SK-N-SH treated with all-trans-retinoic acid at 6 μM for 48 hours (cell line): ENCODE results near the gene WDR74.
A peak's percentile ranks its signal among the peaks of the same experiment; 100 is the strongest.

ENCODE experiments used
- ATAC-seq: fragments of 200-7000 bp; cut with Tn5 transposase; 3 replicates; pipeline ENCODE4 v1.9.1; 2020; ENCODE audit warnings: mild to moderate bottlenecking, moderate library complexity
- ARNTL ChIP-seq: fragments of 450-650 bp; formaldehyde crosslinking; IDR thresholded peaks from 2 replicates; pipeline ENCODE4 v1.5.0; 2020; ENCODE audit warnings: low read depth, mild to moderate bottlenecking, moderate library complexity, borderline replicate concordance
- BACH2 ChIP-seq: fragments of 250-450 bp; sonication (Bioruptor Pico); IDR thresholded peaks from 2 replicates; pipeline ENCODE4 v1.9.0; 2021; ENCODE audit warnings: mild to moderate bottlenecking, borderline replicate concordance
- CREB5 ChIP-seq: fragments of 250-450 bp; sonication (Bioruptor Pico); IDR thresholded peaks from 2 replicates; pipeline ENCODE4 v1.5.1; 2020; ENCODE audit warnings: low read depth, mild to moderate bottlenecking, moderate library complexity
- ESRRG ChIP-seq: fragments of 250-450 bp; sonication (Bioruptor Pico); IDR thresholded peaks from 2 replicates; pipeline ENCODE4 v1.6.1; 2021; ENCODE audit warnings: mild to moderate bottlenecking
- GLIS3 ChIP-seq: fragments of 250-450 bp; sonication (Bioruptor Pico); IDR thresholded peaks from 2 replicates; pipeline ENCODE4 v1.5.0; 2020; ENCODE audit warnings: mild to moderate bottlenecking, moderate library complexity
- OSR1 ChIP-seq: fragments of 250-450 bp; sonication (Bioruptor Pico); IDR thresholded peaks from 2 replicates; pipeline ENCODE4 v1.8.0; 2022; ENCODE audit warnings: moderate library complexity, mild to moderate bottlenecking, inconsistent platforms
- PATZ1 ChIP-seq: fragments of 250-450 bp; sonication (Bioruptor Pico); IDR thresholded peaks from 2 replicates; pipeline ENCODE4 v1.8.0; 2020; ENCODE audit warnings: mild to moderate bottlenecking, moderate library complexity, borderline replicate concordance
- POU6F1 ChIP-seq: fragments of 250-450 bp; sonication (Bioruptor Pico); IDR thresholded peaks from 2 replicates; pipeline ENCODE4 v1.8.0; 2021; ENCODE audit warnings: low read depth, mild to moderate bottlenecking, moderate library complexity, borderline replicate concordance
- PPARA ChIP-seq: fragments of 250-450 bp; sonication (Bioruptor Pico); IDR thresholded peaks from 2 replicates; pipeline ENCODE4 v1.5.0; 2020; ENCODE audit warnings: mild to moderate bottlenecking, borderline replicate concordance
- RARB ChIP-seq: fragments of 250-450 bp; sonication (Bioruptor Pico); IDR thresholded peaks from 2 replicates; pipeline ENCODE4 v1.8.0; 2021; ENCODE audit warnings: mild to moderate bottlenecking, moderate library complexity
- SNAI2 ChIP-seq: fragments of 250-450 bp; sonication (Bioruptor Pico); IDR thresholded peaks from 2 replicates; pipeline ENCODE4 v1.5.0; 2020; ENCODE audit warnings: mild to moderate bottlenecking, moderate library complexity
- TCF4 ChIP-seq: fragments of 250-450 bp; sonication (Bioruptor Pico); IDR thresholded peaks from 2 replicates; pipeline ENCODE4 v1.8.0; 2021; ENCODE audit warnings: mild to moderate bottlenecking, moderate library complexity, borderline replicate concordance
- TSHZ2 ChIP-seq: fragments of 250-450 bp; sonication (Bioruptor Pico); IDR thresholded peaks from 2 replicates; pipeline ENCODE4 v1.5.0; 2020; ENCODE audit warnings: mild to moderate bottlenecking, moderate library complexity
- ZNF565 ChIP-seq: fragments of 450-650 bp; formaldehyde crosslinking; conservative IDR thresholded peaks from 2 replicates; pipeline ENCODE4 v1.5.0; 2020; ENCODE audit warnings: low read depth, mild to moderate bottlenecking, moderate library complexity
- ZNF8 ChIP-seq: fragments of 450-650 bp; formaldehyde crosslinking; IDR thresholded peaks from 2 replicates; pipeline ENCODE4 v1.5.0; 2020; ENCODE audit warnings: mild to moderate bottlenecking, moderate library complexity

The WDR74 gene

GRCh38 chr11:62882431-62882749 lies 43.0 kb upstream of the WDR74 start:
- TF ChIP-seq SNAI2 (CRISPR knock-in tag) (no peak), TSHZ2 (CRISPR knock-in tag) (no peak), ESRRG (no peak), RARB (CRISPR knock-in tag) (no peak), ARNTL (CRISPR knock-in tag) (no peak), PATZ1 (CRISPR knock-in tag) (no peak), ZNF8 (CRISPR knock-in tag) (no peak), CREB5 (CRISPR knock-in tag) (no peak), BACH2 (CRISPR knock-in tag) (no peak)
- ATAC-seq = no peak

GRCh38 chr11:62881579-62882430 lies 42.4 kb upstream of the WDR74 start:
- ATAC-seq = peak; percentile 74
- TF ChIP-seq GLIS3 (CRISPR knock-in tag) (no peak), POU6F1 (CRISPR knock-in tag) (no peak), OSR1 (CRISPR knock-in tag) (no peak), ZNF565 (CRISPR knock-in tag) (no peak), BACH2 (CRISPR knock-in tag) (no peak), ARNTL (CRISPR knock-in tag) (no peak), PPARA (no peak), TCF4 (no peak)

- TF ChIP-seq PPARA (0 out of 2 replicates have a peak, but pooled peaks have one; percentile 23), TSHZ2 (CRISPR knock-in tag) (no peak), TCF4 (peak; percentile 38)
- ATAC-seq = peak; percentile 92
Measured at GRCh38 chr11:62880803-62881578, 41.6 kb upstream of the WDR74 start, which contains the start of gene SLC3A2. Gene SLC3A2, plus strand, starts transcription at chr11:62880896. Its CDS starts 128 bp downstream, at chr11:62881024.
